HL-60 (cell line): ENCODE data around the gene AHDC1.

ENCODE experiments used
- CTCF ChIP-seq: IDR thresholded peaks from one replicate; pipeline ENCODE4 v1.5.1; 2011; ENCODE audit warnings: low read length, control low read depth, inconsistent platforms; ENCODE audit not compliant: insufficient read depth
- GABPA ChIP-seq: IDR thresholded peaks from 2 replicates; pipeline ENCODE4 v1.6.1; 2012; ENCODE audit warnings: low read depth
- POLR2AphosphoS5 ChIP-seq: IDR thresholded peaks from 2 replicates; pipeline ENCODE4 v1.6.1; 2012; ENCODE audit warnings: low read depth

- TF ChIP-seq CTCF = no peak
- TF ChIP-seq POLR2AphosphoS5 = no peak
- TF ChIP-seq GABPA = no peak
These were observed 48.1 kb downstream of the AHDC1 start for GRCh38 chr1:27555700-27556424.
